Right forelimb (tissue), 1 donor: ENCODE measurements around the gene CALM3.
"Not testable (repeated sequence)": the region's sequence is repeated elsewhere in the genome, so short reads cannot be mapped to it uniquely, and the experiment has no call there.

Experiments used
- DNase-seq: peaks from one replicate; pipeline ENCODE4 v3.0.0-alpha.2; 2018

The CALM3 gene

GRCh38 chr19:46601318-46602224 lies at the start of gene CALM3:
TSS of gene CALM3 (plus strand) at chr19:46601330. CDS start at chr19:46601435, 105 bp downstream.
- DNase-seq: no peak

- DNase-seq: no peak
These were observed 48.2 kb upstream of the CALM3 start for GRCh38 chr19:46552891-46553290.

- DNase-seq: no peak
These were observed 47.0 kb upstream of the CALM3 start for GRCh38 chr19:46554161-46554560.

- DNase-seq: no peak
These were observed 45.4 kb upstream of the CALM3 start for GRCh38 chr19:46555628-46556280.

- DNase-seq: not testable (repeated sequence)
These were observed 44.7 kb upstream of the CALM3 start for GRCh38 chr19:46556471-46556870.

- no peak for DNase-seq
These were observed 41.9 kb upstream of the CALM3 start for GRCh38 chr19:46559203-46559602.

GRCh38 chr19:46559675-46560074 lies 41.5 kb upstream of the CALM3 start:
- not testable (repeated sequence) for DNase-seq

- DNase-seq: no peak
These were observed 36.4 kb upstream of the CALM3 start for GRCh38 chr19:46564701-46565100.

- no peak for DNase-seq
These were observed 29.6 kb upstream of the CALM3 start for GRCh38 chr19:46571495-46571894.

GRCh38 chr19:46573679-46574498 lies 27.2 kb upstream of the CALM3 start:
- no peak for DNase-seq

GRCh38 chr19:46574533-46574932 lies 26.6 kb upstream of the CALM3 start:
- no peak for DNase-seq

- DNase-seq: no peak
These were observed 22.7 kb upstream of the CALM3 start for GRCh38 chr19:46578450-46578849.

- no peak for DNase-seq
These were observed 21.7 kb upstream of the CALM3 start for GRCh38 chr19:46579361-46579879.

GRCh38 chr19:46580247-46580646 lies 20.9 kb upstream of the CALM3 start:
- DNase-seq: no peak

GRCh38 chr19:46585539-46585938 lies 15.6 kb upstream of the CALM3 start:
- DNase-seq: no peak

GRCh38 chr19:46586294-46586693 lies 14.8 kb upstream of the CALM3 start:
- DNase-seq: no peak

- no peak for DNase-seq
These were observed 13.3 kb upstream of the CALM3 start for GRCh38 chr19:46587861-46588260.

GRCh38 chr19:46591254-46591653 lies 9.9 kb upstream of the CALM3 start:
- DNase-seq: no peak

- DNase-seq: no peak
These were observed 9.3 kb upstream of the CALM3 start for GRCh38 chr19:46591870-46592269.

- DNase-seq: no peak
These were observed 5.1 kb upstream of the CALM3 start for GRCh38 chr19:46596008-46596407.

- DNase-seq: no peak
These were observed 2.7 kb upstream of the CALM3 start for GRCh38 chr19:46598372-46598917.

- no peak for DNase-seq
These were observed 1.3 kb upstream of the CALM3 start for GRCh38 chr19:46599716-46600373.
